Osteocyte (in vitro differentiated cells): ENCODE data around the gene TLX2. TPM values are rescaled to one million over a fixed set of nuclear protein-coding genes. Genes with fewer than 3 reads are reported as not detected.

Source experiments
- DNase-seq: peaks from one replicate; pipeline ENCODE4 v3.0.0; 2021; ENCODE audit warnings: mixed read lengths; ENCODE audit not compliant: unreplicated experiment; ENCODE audit errors: extremely low spot score
- H3K27ac Mint-ChIP-seq: one replicate; pipeline ENCODE4 v1.8.0; 2021; ENCODE audit warnings: mild to moderate bottlenecking, mixed read lengths; ENCODE audit not compliant: unreplicated experiment
- H3K27me3 Mint-ChIP-seq: one replicate; pipeline ENCODE4 v1.8.0; 2021; ENCODE audit warnings: mixed read lengths; ENCODE audit not compliant: unreplicated experiment
- H3K36me3 Mint-ChIP-seq: one replicate; pipeline ENCODE4 v1.8.0; 2021; ENCODE audit warnings: mixed read lengths; ENCODE audit not compliant: unreplicated experiment
- H3K4me1 Mint-ChIP-seq: one replicate; pipeline ENCODE4 v1.8.0; 2021; ENCODE audit warnings: mixed read lengths; ENCODE audit not compliant: unreplicated experiment
- H3K4me3 Mint-ChIP-seq: one replicate; pipeline ENCODE4 v1.8.0; 2021; ENCODE audit warnings: mild to moderate bottlenecking, moderate library complexity, mixed read lengths; ENCODE audit not compliant: unreplicated experiment
- H3K9me3 Mint-ChIP-seq: one replicate; pipeline ENCODE4 v1.8.0; 2021; ENCODE audit warnings: mixed read lengths; ENCODE audit not compliant: unreplicated experiment
- total RNA-seq: library from RNA; stranded (reverse); gene quantifications from 2 replicates; pipeline ENCODE4 v1.2.1, GENCODE V29; 2021
- TF ChIP-seq, protein P1 (sequence below): fragments of 200-600 bp; sonication (generic); IDR thresholded peaks from 2 replicates; pipeline ENCODE4 v1.5.0; 2021; ENCODE audit warnings: antibody characterized with exemption, mild to moderate bottlenecking, moderate library complexity

TLX2 gene
- total RNA-seq, 1 donor from 2014 or later = not detected

DNA sequence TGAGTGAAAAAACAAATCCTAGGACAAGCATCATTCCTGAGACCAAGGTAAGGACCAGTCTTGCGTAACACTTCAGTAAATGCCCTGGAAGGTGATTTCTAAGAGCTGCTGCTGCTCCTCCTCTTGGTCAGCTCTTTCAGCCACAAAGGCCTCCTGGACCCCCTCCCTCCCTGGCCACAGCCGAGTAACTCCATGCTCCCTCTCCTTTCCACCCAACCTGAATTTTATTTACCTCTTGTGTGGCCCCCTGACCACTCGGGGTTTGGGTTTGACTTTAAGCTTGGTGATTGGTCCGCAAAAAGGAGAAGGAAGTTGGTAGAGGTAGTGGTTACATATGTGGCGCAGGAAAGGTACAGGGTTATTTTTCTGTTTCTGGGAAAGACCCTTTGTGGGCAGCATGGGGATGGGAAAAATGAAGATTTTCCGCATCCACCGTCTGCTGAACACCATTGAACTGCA, 24.7 kb downstream of the TLX2 start:
- no peaks in the 10 kb centered on the region for H3K9me3 Mint-ChIP-seq
- TF ChIP-seq, protein P1, sequence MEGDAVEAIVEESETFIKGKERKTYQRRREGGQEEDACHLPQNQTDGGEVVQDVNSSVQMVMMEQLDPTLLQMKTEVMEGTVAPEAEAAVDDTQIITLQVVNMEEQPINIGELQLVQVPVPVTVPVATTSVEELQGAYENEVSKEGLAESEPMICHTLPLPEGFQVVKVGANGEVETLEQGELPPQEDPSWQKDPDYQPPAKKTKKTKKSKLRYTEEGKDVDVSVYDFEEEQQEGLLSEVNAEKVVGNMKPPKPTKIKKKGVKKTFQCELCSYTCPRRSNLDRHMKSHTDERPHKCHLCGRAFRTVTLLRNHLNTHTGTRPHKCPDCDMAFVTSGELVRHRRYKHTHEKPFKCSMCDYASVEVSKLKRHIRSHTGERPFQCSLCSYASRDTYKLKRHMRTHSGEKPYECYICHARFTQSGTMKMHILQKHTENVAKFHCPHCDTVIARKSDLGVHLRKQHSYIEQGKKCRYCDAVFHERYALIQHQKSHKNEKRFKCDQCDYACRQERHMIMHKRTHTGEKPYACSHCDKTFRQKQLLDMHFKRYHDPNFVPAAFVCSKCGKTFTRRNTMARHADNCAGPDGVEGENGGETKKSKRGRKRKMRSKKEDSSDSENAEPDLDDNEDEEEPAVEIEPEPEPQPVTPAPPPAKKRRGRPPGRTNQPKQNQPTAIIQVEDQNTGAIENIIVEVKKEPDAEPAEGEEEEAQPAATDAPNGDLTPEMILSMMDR = no peak
- no peak for DNase-seq
- peaks cover 14% of the 10 kb centered on the region for H3K36me3 Mint-ChIP-seq
- H3K4me3 Mint-ChIP-seq = no peak overlapping the region
- no peak overlapping the region for H3K27ac Mint-ChIP-seq
- H3K4me1 Mint-ChIP-seq = no peaks in the 10 kb centered on the region
- no peaks in the 10 kb centered on the region for H3K27me3 Mint-ChIP-seq

DNA sequence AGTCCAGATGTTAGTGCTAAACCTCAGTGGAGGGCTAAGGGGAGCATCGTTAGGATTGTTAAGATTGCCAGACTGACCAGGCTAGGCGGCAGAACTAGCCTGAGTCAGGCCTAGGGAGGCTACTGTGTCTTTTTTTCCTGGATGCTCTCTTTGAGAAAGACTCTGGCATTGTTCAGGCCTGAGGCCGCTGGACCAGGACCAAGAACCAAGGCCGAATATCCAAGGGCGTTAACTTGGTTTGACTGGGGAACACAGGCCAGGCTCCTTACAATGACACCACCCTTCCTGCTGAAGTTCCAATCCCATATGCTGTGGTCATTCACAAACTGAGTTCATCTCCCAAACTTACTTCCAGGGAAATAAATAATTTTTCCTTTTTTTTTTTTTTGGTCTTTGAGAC, 26.0 kb downstream of the TLX2 start:
- no peaks in the 10 kb centered on the region for H3K9me3 Mint-ChIP-seq
- H3K27me3 Mint-ChIP-seq = no peaks in the 10 kb centered on the region
- H3K36me3 Mint-ChIP-seq = peaks cover 15% of the 10 kb centered on the region
- TF ChIP-seq, protein P1 = no peak
- H3K27ac Mint-ChIP-seq = no peak overlapping the region
- no peak overlapping the region for H3K4me3 Mint-ChIP-seq
- no peaks in the 10 kb centered on the region for H3K4me1 Mint-ChIP-seq
- DNase-seq = no peak

DNA sequence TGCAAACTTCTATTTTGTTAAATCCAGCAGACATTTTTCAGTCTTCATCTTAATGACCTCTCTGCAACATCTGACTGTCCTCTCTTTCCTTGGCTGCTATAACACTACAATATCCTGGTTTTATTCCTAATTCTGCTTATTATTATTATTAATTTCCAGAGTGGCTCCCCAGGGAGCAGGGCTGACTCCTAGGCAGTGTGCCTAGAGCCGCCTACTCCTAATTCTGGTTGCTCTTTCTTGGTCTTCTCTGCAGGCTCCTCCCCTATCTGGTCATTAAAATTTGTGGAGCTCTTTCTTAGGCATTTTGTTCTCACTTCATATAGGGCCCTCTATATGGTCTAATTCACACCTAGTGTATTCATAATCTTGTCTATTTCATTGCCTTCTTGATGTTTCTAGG, 28.7 kb downstream of the TLX2 start:
- H3K27ac Mint-ChIP-seq = no peak overlapping the region
- DNase-seq = no peak
- H3K4me1 Mint-ChIP-seq = peaks cover 2% of the 10 kb centered on the region
- no peaks in the 10 kb centered on the region for H3K27me3 Mint-ChIP-seq
- H3K4me3 Mint-ChIP-seq = no peak overlapping the region
- H3K36me3 Mint-ChIP-seq = peaks cover 15% of the 10 kb centered on the region
- TF ChIP-seq, protein P1 = no peak
- no peaks in the 10 kb centered on the region for H3K9me3 Mint-ChIP-seq

DNA sequence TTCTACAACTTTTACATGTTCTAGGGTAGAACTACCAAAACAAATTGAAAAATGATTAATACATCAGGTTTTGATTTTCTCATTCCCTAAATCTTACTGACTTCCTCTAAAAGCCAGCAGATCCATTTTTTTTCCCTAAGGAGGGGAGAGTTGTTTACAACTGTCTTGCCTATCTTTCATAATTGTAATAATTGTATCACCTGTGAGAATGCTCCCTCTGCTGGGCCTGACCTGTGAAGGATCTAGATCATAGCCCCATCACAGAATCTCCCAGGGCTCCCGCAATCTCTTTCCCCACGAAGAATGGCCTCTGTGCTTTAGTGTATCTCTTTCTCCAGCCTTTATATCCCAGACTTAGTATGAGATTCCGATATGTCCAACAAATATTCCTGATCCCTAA, 30.4 kb downstream of the TLX2 start:
- TF ChIP-seq, protein P1 = no peak
- no peak overlapping the region for H3K27ac Mint-ChIP-seq
- no peaks in the 10 kb centered on the region for H3K9me3 Mint-ChIP-seq
- peaks cover 16% of the 10 kb centered on the region for H3K36me3 Mint-ChIP-seq
- H3K27me3 Mint-ChIP-seq = no peaks in the 10 kb centered on the region
- peaks cover 12% of the 10 kb centered on the region for H3K4me1 Mint-ChIP-seq
- DNase-seq = no peak
- H3K4me3 Mint-ChIP-seq = no peak overlapping the region

DNA sequence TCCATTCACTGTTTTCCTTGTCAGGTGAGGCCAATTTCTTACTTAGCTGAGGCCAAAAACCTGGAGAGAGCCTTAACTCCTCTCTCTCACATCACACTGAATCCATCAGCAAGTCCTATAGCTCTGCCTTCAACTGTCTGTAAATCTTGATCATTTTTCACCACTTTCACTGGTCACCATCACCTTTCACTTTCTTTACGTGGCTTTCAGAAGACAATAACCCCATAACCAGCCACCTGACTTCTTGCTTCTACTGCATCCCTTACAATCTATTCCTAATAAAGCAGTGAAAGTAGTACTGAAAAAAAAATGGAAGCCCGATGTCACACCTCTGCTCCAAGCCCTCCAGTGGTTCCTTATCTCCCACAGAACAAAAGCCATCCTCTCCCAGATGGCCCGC, 31.8 kb downstream of the TLX2 start:
- peaks cover 14% of the 10 kb centered on the region for H3K36me3 Mint-ChIP-seq

More for the DNA sequence above, 31.8 kb downstream of the TLX2 start:
- no peak for DNase-seq
- no peak overlapping the region for H3K4me3 Mint-ChIP-seq
- no peaks in the 10 kb centered on the region for H3K9me3 Mint-ChIP-seq
- TF ChIP-seq, protein P1 = no peak
- H3K4me1 Mint-ChIP-seq = peaks cover 23% of the 10 kb centered on the region
- no peaks in the 10 kb centered on the region for H3K27me3 Mint-ChIP-seq
- no peak overlapping the region for H3K27ac Mint-ChIP-seq
